Renal cortex interstitium (tissue), 11 donors: ENCODE data around the gene MACROD1. TPM values are rescaled to one million over a fixed set of nuclear protein-coding genes. Genes with fewer than 3 reads are reported as not detected.
"Not testable (repeated sequence)": the region's sequence is repeated elsewhere in the genome, so short reads cannot be mapped to it uniquely, and the experiment has no call there.

ENCODE experiments used
- DNase-seq, 11 donors: peaks; one replicate each; pipeline ENCODE4 v3.0.0-alpha.2; 2013; ENCODE audit warnings: low read depth in 9 of 11, low spot score in 4 of 11; ENCODE audit errors: extremely low read depth in 1 of 11
- polyA plus RNA-seq, 3 donors: library from polyadenylated mRNA; unstranded; fragments of 120-200 nt; gene quantifications; one replicate each; pipeline ENCODE4 v1.2.1, GENCODE V29; 2013; ENCODE audit not compliant: insufficient read length in 3 of 3

Gene MACROD1
- polyA plus RNA-seq, 3 donors, result 13.4 to 19.5 (median 17.8) TPM

DNA sequence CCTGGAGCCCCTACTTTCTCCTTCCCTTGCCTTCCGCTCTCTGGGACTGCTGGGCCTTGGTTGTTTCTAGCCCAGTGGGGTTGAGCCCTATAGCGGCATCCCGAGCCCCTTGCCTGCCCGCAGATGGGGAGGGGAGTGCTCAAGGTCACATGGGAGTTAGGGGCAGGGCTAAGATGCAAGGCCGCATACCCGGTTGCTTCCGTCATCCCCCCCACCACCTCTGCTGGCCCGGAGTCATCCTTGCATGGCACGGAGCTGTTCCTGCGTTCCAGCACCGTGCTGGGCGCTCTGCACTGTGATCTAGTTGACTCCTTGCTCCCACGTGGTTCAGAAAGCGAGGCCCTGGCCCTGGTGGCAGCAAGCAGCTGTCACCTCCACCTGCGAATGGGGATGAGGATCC is 112.2 kb downstream of the MACROD1 start:
- DNase-seq, result no peak

DNA sequence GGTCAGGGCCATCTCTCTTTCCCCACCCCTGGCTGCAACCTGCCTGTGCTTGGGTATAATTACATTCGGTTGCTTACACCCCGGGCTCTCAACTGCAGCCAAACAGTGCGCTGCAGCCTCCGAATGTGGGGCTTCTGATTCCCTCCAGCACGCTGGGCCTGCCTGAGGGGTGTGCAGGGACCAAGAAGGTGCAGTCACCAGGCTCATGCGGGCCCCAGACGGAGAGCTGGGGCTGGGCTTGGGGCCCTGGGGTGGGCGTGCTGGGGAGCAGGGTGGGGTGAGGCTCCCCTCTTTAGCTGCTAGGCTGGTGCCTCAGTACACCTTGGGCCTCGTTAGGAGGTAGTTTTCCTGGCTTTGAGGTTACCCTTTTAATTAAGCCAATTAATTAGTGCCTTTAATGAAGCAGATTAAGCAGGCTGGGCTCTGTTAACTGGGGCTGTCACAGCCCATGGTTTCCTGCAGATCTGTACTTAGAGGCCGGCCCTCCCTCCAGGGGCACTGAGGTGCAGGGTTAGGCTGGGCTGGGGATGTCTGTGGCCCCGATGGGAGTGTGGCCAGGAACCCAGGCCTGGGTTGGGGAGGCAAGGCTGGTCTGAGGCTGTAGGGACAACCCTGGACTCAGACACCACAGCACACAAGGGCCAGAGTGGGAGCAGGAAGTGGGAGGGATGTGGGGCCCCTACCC is 112.8 kb downstream of the MACROD1 start:
- no peak for DNase-seq

DNA sequence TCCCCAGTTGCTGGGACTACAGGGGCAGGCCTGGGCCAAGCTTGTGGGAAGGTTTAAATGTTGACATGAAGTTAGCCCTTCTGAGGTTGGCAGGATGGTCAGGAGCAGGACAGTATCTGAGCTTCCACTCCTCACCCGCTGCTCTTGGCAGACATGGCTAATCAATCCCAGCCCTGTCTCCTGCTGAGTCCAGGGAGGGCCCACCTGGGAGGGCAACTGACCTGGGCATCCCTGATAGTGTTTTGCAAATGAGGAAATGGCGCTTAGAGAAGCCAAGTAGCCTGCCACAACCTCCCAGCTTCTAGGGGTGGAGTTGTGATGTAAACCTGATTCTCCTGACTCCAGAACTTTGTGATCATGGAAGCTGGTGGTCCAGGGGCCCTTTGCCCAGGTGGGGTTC is 113.5 kb downstream of the MACROD1 start:
- DNase-seq, result no peak

DNA sequence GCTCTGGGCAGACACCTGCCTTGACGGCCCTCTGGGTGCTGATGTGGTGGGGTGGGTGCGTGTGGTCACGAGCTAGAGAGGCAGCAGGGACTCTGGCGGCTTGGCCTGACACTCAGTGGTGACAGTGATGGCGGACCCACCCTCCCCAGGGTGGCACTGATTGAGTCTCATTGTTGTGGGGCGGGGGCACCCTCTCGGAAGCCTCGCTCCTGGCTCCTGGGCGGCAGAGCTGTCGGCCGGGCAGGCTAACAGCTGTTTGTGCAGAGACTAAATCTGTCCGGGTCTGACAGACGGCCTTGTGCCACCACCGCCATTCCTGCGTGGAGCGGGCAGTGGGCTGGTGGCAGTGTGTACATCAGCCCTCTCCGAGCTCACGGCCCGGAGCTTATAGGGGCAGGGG is 114.6 kb downstream of the MACROD1 start:
- DNase-seq, result no peak

DNA sequence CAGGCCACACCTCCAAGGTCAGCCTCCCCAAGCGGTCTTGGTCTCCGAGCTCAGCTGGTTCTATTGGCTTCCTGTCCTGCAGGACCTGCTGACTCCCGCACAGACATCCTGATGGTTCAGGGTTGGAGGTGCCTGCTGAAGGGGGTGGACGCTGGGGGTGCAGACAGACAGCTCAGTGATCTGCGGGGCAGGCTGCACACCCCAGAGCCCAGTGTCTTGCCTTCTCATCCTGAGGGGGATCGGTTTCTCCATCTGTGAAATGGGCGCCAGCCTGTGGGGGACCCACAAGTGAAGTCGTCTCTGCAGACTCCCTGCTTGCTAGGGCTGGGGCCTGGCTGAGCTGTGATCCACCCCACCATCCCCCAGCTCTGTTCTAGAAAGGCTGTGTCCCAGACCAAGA is 116.4 kb downstream of the MACROD1 start:
- no peak for DNase-seq

DNA sequence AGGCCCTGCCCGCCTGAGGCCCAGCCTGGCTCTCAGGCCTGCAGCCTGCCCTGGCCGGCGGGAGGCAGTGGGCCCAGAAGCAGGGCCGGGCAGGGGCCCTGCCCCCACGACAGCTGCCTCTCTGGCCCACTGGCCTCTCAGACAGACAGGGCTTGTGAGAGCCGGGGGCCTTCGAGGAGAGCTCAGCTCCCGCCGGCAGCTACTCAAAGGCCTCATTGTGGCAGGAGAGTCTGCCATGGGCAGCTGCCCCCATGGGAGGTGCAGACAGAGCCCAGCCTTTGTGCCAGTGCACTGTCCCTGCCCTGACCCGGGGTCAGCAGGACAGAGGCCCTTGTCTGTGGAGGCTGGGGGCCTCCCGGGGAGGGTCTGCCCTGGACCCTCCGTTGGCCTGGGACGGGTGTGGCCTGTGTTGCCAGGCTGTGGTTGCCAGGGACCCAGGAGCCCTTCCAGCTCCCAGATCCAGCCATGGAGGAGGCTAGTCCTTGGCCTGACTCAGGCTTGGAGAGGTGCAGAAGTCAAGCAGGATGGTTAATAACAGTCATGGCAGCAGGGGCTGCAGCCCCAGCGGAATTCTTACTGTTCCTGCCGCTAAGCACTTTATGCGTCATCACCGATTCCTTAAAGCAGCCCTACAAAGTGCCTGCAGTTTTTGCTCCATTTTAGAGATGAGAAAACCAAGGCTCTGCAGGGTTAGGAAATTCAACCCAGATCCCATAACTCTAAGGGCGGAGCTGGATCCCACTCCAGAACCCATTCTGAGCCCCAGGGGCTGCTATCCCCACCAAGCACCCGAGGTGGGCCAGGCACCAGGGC is 117.7 kb downstream of the MACROD1 start:
- no peak for DNase-seq

DNA sequence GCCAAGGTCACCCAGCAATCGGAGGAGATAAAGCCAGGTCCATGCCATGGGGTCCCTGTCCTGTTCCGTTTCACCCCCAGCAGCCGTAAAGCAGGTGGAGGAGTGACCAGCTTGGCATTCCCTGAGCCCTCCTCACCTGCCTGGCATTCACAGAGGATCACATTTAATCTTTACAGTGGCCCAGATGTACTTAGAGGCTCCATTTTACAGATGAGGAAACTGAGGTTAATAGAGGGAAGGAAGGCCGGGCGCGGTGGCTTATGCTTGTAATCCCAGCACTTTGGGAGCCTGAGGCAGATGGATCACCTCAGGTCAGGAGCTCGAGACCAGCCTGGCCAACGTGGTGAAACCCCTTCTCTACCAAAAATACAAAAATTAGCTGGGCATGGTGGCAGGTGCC is 118.5 kb downstream of the MACROD1 start:
- DNase-seq, result not testable (repeated sequence)

DNA sequence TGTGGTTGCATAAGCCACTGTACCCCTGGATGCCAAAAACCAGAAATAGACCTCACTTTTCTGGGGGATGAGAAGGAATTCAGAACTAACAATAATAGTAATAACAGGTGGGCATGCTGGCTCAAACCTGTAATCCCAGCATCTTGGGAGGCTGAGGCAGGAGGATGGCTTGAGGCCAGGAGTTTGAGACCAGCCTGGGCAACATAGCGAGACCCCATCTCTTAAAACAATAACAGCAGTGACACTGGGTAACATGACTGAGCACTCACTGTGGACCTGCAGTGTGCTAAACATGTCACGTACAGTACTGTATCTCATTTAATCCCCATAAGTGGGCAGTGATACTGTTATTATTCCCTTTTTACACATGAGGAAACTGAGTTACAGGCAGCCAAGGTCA is 120.2 kb downstream of the MACROD1 start:
- no peak for DNase-seq

DNA sequence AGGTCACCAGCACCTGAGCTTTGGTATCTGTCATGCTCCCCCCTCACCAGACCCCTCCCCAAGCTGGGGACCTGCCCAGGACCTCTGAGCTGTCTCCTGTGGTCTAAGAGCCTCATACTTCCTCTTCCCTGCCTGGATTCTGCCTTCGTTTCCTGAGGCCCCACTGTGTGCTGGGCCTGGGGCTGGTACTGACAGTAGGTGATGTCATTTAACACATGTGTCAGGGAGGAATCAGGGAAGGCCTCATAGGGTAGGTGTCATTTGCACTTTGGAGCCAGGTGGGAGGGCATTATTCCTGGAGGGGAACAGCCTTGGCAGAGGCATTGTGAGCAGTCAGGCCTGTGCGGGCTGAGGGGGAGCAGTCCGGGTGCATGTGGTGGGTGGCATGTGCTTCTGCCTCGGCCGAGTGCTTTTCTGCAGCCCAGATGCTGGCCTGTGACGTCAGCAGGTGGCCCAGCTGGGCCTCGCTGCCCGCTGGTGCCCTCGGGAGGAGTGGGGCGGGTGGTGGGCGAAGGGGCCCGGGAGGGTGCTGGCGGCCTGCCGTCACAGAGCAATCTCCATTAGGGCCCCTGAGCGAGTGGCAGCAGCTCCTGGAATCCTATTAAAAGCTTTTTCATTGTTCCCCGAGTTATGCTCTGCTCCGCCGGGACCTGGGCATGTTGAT is 121.1 kb downstream of the MACROD1 start:
- DNase-seq, result peak in 5 of 11 donors; percentile 58 to 71 (median 66)

DNA sequence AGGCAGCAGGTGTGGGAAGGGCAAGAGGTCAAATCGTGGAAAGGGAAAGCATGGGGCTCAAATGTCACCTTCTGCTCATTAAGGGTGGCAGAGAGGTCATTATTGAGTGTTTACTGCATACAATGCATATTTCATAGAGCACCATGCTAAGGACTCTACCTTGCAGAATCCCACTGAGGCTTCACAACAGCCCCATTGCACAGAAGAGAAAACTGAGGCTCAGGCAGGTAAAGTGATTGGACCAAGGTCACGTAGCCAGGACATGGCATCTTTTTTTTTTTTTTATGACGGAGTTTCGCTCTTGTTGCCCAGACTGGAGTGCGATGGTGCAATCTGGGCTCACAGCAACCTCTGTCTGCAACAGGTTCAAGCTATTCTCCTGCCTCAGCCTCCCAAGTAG is 122.4 kb downstream of the MACROD1 start:
- no peak for DNase-seq

DNA sequence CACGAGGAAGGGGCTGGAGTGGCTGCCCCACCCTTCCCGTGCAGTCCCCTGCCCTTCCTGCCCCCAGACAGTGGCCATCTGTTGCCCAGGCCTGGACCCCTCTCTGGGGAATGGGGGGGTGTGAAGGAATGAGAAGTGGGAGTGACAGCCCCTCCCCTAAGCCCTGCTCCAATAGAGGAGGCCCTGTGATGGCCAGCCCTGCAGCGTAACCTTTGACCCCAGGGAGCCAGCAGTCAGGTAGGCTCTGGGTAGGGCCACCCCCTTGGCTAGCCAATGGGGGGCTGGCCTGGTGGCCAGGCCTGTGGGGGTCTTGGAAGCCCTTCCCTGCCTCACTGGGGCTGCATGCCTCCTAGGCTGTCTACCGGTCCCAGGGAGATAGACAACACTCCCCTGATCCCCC is 123.6 kb downstream of the MACROD1 start:
- DNase-seq, result no peak

DNA sequence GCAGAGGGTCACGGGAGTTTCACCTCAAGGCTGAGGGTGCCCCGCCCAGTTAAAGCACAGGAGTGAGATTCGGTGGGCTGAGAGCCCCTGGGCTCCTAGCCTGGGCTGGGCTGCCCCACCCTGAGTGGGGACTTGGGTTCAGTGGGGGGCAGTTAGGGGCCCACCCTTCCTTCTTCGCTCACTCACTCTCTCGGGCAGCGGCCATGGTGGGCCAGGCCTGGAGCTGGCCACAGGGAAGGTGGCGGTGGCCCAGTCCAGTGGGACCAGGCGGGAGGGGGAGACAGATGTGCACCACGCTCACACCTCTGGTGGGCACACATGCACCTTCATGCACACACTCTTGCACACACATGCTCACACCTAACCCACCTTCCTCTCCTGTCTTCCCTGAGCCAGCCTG is 124.1 kb downstream of the MACROD1 start:
- no peak for DNase-seq

DNA sequence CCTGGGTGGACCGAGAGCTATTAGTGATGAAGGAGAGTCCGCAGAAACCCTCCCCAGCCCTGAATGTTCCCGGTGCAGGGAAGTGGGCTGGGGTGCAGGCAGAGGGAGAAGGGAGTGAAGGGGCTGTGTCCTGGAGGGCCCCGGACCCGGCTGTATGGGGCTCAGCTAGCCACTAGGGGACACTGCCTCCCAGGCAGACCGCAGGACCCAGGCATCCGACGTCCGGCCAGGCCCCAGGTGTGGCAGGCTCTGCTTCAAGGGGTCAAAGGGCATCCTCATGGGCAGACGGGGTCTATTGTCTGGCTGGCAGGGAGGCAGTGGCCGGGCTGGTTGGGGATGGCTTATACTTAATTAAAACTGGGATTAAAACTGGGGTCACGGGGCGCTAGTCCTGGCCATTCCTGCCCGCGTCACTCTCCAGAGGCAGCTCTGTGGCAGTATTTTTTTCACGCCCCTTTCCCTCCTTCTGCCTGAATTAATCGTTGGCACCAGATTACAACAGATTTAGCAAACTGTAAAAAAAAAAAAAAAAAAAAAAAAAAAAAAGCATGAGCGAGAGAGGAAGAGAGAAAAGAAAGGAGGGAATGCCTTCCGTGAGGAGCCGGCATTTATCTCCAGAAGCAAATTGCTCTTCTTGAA is 125.1 kb downstream of the MACROD1 start:
- DNase-seq, result no peak

DNA sequence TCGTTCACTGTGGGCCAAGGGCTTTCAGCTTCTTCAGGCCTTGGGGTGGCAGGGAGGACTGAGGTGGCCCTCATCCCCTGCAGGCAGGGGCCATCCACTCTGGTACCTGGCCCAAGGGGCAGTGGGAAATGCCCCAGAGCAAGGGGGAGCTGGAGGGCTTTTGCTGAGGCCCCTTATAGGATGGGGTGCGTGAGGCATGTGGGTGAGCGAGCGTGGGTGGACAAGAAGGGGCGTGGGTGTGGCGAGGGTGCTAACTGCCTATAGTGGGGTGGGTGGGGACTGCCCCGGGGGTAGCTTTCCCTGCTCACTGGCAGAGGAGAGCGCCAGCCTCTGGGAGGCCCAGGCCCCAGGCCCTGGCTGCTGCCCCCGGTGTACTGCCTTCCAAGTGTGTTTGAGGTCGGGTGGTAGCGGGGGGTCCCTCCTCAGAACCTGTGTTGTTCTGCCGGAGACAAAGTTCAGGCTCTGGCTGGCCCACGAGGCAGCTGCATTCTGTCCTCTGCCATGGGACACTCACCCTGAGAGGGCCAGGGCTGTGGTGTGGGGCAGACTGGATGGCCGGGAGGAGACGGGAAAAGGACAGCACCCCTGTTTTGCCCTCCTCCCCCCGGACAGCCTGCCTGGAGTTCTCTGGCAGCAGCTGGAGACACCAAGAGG is 126.8 kb downstream of the MACROD1 start:
- no peak for DNase-seq

DNA sequence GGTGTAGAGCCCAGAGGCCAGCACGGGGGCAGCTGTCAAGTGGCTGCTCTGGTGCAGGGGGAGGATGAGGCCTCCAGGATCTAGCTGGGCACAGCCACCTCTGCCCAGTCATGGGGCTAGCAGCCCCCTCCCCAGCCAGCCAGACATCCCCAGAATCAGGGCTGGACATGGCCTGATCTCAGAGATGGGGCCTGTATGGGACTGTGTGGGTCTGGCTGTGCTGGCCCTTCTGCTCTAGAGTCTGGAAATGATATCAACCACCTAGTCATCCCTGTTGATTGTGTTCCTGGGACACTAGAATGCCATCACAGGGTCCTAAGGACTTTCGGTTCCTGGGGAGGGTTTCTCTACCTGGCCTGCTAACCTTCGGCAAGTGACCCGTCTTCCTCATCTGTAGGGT is 127.4 kb downstream of the MACROD1 start:
- no peak for DNase-seq

DNA sequence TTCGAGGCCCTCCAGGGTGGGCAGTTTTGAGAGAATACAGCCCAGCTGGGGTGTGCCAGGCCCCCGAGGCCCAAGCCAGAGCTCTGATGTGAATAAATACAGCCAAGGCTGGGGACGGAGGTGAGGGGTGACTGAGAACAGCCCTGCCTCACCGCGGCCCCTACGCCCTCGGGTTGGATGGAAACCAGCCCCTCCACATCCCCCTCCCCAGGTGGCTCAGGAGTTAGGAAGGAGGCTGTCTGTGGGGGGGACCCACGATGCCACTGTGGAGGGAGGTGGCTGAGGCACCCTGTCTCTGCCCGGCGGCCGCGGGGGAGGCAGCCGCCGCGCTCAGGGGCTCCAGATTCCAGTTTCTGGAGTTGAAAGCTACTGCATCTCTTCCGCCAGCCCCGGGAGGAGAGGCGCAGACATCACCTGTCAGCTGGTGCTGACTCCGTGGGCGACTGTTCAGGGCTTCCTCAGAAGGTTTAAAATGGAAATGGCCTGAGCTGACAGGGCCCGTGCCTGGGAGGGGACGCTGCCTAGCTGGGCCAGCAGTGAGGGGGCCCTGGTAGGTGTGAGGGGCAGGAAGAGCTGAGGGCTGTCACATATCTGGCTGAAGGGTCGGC is 128.8 kb downstream of the MACROD1 start:
- DNase-seq, result no peak

DNA sequence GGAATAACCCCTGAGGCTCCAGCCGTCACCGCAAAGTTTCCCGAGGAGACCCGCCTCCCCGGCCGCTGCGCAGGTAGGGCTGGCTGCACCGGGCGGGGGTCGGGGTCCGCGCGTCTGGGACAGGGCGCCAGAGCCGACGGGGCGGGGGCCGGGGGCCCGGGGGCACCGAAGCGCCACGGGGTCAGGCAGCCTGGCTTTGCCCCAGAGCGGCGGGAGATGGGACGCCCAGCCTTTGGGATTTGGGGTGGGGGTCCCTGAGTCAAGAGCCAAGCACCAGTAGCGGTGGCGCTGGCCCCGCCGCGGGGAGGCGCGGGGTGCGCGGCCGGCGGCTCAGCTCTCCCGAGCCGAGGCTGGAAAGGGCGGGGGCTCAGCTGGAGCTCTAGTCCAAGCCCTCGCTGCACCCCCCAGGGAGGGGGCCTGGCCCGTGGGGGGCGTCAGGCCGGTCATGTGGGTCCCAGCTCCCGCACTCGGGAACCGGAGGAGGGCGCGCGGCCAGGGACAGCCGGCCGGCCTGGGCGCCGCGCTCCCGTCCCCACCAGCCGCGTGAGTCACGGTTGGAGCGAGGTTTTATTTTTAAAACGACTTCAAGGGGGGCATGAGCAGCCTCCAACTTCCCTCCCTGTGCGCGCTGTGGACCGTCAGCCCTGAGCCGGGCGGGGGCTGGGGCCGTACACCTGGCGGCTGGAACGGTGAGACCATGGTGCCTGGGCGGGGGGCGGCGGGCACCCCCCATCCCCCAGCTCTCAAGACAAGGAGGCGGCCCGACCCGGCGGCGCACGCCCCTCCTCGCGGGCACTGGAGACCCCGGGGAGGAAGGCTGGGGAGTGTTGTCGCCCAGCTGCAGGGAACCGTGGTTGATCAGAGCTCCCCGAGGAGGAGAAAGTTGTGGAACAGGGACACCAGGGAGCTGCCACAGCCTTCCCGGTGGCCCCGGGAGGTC is 129.6 kb downstream of the MACROD1 start:
- DNase-seq, result peak in 1 of 11 donors; percentile 45

DNA sequence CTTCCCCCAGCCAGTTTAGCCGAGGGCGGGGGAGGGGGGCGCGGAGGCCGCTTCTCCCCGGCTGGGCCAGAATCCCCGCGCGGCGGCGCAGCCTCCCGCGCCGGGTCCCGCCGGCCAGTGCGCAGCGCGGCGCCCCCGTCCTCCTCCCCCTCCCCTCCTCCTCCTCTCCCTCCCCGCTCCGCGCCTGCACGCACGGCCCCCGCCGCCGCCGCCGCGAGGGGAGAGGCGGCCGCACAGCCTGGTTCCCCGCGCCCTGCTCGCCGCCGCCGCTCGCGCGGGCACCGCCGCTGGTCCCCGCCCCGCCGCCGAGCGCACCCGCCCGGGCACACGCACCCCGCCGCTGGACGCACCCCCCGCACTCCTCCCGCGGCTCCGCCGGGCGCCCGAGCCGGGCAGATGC is 130.3 kb downstream of the MACROD1 start, which contains the start of gene FLRT1:
Gene FLRT1 (plus strand): TSS at position 356 of the 400 bp plus-strand sequence. CDS start 80,337 bp downstream, outside the sequence.
- DNase-seq, result no peak
